Kidney capillary endothelial cell (primary cell): Measurements from ENCODE around the gene PLCB3.

Source experiments
- DNase-seq: peaks from one replicate; pipeline ENCODE4 v3.0.0-alpha.2; 2018; ENCODE audit warnings: low spot score

Gene PLCB3

GRCh38 chr11:64267207-64267945 is 16.0 kb downstream of the PLCB3 start:
- peak; percentile 30 for DNase-seq

- DNase-seq: peak; percentile 42
These were observed 16.9 kb downstream of the PLCB3 start for GRCh38 chr11:64268025-64268892.

DNA sequence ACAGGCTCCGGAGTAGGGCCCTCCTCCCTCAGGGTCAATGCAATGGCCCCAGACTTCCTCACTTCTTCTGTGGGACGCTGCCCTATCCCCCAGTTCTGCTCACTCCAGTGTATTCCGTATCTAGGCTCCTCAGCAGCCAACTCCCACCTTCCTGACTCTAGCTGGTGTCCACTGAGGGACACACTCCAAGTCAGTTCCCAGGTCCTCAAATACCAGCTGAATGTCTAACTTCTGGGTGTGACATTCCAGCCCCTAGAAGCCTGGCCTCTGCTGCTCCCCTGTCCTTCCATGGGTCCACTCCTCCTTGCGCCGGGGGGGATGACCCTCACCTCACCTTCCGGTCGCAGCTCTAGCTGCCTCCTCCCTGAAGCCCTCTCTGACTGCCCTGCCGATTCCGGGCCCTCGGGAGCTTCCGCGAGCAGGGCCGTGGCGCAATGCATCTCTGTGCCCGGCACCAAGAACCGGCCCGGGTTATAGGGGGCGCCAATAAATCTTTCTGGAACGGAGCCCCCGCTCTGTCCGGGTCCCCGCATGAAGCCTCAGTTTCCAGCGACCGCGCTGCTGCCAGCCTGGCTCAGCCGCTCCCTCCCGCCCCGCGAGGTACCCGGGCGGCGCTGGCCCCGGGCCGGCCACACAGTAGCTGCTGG is 17.7 kb downstream of the PLCB3 start:
- DNase-seq: peak; percentile 21

- DNase-seq: peak; percentile 97
These were observed 18.4 kb downstream of the PLCB3 start for GRCh38 chr11:64269540-64270220.

- no peak for DNase-seq
These were observed 23.9 kb downstream of the PLCB3 start for GRCh38 chr11:64275031-64275800.

DNA sequence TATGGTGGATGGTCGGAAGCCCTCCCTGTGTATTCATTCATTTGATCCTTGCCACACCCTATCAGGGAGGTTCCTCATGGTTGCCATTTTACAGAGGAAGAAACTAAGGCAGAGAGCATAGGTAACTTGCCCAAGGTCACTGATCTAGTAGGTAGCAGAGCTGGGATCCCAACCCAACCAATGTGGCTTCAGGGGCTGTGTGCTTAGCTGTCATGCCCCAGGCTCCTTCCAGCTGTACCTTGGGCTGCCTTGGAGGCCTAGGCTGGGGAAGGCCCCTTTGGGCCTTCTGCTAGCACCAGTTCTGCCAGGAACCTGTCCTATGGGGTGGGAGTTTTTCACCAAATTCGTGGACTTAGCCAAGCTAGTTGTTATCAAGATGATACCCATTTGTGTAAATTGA is 24.5 kb downstream of the PLCB3 start:
- DNase-seq: no peak

- no peak for DNase-seq
These were observed 25.5 kb downstream of the PLCB3 start for GRCh38 chr11:64276653-64277431.

- no peak for DNase-seq
These were observed 27.4 kb downstream of the PLCB3 start for GRCh38 chr11:64278576-64279190.

DNA sequence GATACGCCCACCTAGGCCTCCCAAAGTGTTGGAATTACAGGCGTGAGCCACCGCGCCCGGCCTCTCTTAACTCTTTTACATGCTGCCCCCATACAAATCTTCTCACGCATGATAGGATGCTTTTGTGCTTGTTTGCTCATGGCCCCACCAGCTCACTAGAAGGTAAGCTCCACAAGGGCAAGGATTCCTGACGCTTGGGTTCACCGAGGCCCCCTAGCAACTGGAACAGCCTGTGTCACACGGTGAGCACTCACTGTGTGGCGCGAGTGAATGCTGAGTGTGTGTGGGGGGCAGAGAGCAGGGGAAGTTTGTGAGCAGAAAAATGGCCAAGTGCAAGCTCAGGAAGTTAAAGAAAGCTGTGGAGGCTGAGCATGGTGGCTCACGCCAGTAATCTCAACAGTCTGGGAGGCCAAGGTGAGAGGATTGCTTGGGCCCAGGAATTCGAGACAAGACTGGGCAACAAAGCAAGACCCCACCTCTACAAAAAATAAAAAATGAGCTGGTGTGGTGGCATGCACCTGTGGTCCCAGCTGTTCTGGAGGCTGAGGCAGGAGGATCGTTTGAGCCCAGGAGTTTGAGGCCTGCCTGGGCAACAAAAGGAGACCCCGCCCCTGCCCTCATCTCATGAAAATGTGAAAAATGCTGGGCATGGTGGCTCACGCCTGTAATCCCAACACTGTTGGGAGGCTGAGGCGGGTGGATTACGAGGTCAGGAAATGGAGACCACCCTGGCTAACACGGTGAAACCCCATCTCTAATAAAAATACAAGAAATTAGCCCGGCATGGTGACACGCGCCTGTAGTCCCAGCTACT is 30.8 kb downstream of the PLCB3 start:
- no peak for DNase-seq

DNA sequence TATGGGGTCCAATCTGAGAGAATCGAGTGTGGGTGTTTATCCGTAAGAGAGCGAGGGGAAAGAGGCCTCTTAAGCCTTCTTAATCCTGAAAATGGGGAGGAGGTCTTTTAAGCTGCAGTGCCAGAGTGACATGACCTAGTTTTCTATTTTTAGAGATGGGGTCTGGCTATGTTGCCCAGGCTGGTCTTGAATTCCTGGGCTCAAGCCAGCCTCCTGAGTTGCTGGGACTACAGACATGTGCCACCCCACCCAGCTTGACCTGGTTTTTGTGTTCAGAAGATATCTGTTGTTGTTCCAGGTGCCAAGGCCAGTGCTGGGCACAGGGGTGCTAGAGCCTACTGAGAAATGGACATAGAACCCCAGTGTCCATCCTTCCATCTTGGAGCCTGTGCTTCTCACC is 31.8 kb downstream of the PLCB3 start:
- no peak for DNase-seq

DNA sequence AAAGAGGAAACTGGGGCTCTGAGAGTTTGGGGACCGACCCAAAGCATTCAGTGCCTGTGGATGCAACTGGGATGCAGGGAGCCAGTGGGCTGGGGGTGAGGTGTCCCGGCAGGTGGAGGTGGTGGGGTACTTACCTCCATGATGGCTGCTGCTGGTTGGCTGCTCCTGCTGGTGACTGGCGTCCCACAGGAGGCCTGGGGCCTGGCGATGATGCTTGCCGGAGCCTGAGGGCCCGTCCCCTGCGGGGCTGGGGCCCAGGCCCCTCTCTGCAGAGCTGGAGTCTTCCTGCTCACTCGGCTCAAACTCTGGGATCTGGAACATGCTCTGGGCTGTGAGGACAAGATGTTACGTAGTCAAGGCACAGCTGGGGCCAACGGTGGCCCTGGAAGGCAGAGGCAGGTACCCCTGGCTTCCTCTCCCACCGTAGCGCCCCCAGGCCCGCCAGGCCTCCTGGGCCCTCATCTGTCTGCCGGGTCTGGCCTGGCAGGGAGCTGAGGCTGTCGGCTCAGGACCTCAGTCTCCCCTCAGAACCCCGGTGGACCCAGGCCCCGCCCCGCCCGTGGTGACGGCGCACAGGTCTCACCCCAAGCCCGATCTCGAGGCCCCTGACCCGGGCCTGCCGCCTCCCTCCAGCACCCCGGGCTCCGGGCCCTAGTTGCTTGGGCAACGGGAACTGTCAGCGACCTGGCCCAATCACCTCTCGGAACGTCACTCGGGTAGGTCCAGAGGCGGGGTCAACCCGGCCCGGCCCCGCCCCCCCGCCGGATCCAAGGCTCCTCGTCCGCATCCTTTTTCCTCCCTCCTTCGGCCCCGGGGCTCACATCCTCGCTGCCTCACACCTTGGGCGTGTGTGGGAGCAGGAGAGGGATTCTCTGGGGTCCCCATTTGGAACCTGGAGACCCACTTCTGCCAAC is 33.0 kb downstream of the PLCB3 start, which contains the start of gene BAD:
Gene BAD (minus strand): TSS at position 618 of the 914 bp plus-strand sequence. CDS start 297 bp downstream, at position 321.
- peak; percentile 89 for DNase-seq

DNA sequence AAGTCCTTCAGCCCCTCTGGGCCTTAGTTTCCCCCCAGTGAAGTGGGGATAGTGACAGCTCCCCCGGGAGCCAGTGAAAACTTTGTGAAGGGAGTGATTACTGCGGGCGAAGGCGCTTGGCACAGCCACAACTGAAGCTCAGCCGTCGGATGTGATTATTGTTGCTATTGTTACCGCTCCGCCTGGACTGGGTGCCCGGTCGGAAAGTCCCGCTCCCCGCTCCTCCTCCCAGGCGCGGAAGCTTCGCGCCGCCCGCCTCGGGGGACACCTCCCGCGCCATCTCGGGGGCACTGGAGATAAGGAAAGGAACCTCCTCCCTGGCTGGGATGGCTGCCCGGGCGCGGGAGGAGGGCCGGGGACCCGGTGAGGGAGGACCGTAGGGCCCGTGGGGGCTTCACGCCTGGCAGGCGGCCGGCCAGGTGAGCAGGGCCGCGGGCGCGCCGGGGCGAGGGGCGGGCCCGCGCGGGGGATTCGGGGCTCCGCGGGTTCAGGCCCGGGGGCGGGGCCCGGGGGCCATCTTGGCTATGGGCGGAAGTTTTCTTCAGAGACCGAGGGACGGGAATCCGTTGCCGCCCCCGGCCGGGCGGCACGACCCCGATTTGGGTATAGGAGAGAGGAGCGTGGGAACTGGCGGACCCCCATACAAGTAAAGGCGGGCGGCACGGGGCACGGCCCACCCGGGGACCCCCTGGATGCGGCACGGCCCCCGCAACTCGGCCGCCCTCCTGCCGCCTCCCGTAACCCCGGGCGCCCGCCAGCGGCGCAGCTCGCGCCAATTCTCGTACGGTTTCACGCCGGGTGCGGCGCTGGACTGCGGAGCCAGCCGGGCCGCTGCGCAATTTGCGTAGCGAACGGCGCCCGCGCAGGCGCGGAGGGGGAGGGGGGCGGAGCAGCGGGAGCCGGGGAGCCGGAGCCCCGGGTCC is 33.9 kb downstream of the PLCB3 start, which contains the start of gene GPR137:
Gene GPR137 (plus strand): TSS at position 887 of the 923 bp plus-strand sequence. CDS start 677 bp downstream, outside the sequence.
- peak; percentile 66 for DNase-seq

GRCh38 chr11:64285885-64286800 is 34.8 kb downstream of the PLCB3 start:
- no peak for DNase-seq

DNA sequence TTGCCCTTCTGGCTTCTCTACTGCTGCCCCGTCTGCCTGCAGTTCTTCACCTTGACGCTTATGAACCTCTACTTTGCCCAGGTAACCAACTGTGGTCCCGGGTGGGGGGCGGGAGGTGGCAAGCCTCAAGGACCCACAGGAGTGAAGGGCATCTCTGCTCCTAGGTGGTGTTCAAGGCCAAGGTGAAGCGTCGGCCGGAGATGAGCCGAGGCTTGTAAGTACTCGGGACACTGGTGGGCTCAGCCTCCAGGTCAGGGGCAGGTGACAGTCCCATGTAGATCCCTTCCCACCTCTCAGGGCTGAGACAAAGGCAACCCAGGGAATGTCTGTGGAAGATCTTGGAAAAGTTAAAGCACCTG is 35.5 kb downstream of the PLCB3 start:
- DNase-seq: no peak

DNA sequence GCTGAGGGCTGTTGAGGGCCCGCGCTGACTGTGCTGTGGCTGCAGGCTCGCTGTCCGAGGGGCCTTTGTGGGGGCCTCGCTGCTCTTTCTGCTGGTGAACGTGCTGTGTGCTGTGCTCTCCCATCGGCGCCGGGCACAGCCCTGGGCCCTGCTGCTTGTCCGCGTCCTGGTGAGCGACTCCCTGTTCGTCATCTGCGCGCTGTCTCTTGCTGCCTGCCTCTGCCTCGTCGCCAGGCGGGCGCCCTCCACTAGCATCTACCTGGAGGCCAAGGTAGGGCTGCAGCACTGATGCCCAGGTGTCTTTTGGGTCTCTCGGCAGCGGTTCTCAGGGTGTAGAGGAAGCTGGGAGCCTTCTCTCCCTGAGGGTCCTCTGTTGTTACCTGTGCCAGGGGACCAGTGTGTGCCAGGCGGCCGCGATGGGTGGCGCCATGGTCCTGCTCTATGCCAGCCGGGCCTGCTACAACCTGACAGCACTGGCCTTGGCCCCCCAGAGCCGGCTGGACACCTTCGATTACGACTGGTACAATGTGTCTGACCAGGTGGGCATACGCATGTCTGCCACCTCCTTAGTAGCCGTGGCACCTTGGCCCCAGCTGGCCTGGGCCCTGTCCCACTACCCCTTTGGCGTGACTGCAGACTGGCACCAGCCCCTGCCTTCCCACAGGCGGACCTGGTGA is 36.5 kb downstream of the PLCB3 start:
- no peak for DNase-seq
